PFSK-1 (cell line): ENCODE results near the gene FEN1.
A peak's percentile ranks its signal among the peaks of the same experiment; 100 is the strongest.

ENCODE experiments used
- FOXP2 ChIP-seq: optimal IDR thresholded peaks from 2 replicates; pipeline ENCODE3; 2011; ENCODE audit warnings: borderline replicate concordance, control low read depth, inconsistent platforms; ENCODE audit not compliant: insufficient read depth; ENCODE audit errors: extremely low read length, extremely low read depth
- POLR2AphosphoS5 ChIP-seq: IDR thresholded peaks from 2 replicates; pipeline ENCODE4 v1.6.1; 2012; ENCODE audit warnings: low read depth, mild to moderate bottlenecking, control low read depth, low read length, moderate library complexity
- REST ChIP-seq, 2 experiments: IDR thresholded peaks; 2 replicates each; pipeline versions ENCODE4 v1.6.1 to v1.8.0; 2011 to 2012; ENCODE audit warnings: low read depth in 2 of 2, low read length in 2 of 2, control low read depth in 1 of 2, inconsistent platforms in 1 of 2, mild to moderate bottlenecking in 1 of 2, moderate library complexity in 1 of 2; ENCODE audit not compliant: insufficient read depth in 1 of 2
- SIN3A ChIP-seq: IDR thresholded peaks from 2 replicates; pipeline ENCODE4 v1.6.1; 2012; ENCODE audit warnings: mild to moderate bottlenecking, low read length, moderate library complexity, borderline replicate concordance; ENCODE audit not compliant: insufficient read depth
- TAF1 ChIP-seq: IDR thresholded peaks from 2 replicates; pipeline ENCODE4 v1.6.1; 2012; ENCODE audit warnings: low read length, control low read depth, borderline replicate concordance; ENCODE audit not compliant: insufficient read depth

The FEN1 gene

GRCh38 chr11:61787928-61788491 is 4.7 kb upstream of the FEN1 start:
- TF ChIP-seq SIN3A (no peak), REST (IDR thresholded peaks at IDR 0.05; ENCODE audit: insufficient read depth in 1 of 2, low read depth in 2 of 2, low read length in 2 of 2) (no peak), TAF1 (no peak), POLR2AphosphoS5 (no peak), FOXP2 (no peak)

- TF ChIP-seq TAF1 (no peak; the same call in 1 of the 2 replicates), SIN3A (peak; percentile 88; the same call in 1 of the 2 replicates), POLR2AphosphoS5 (0 out of 2 replicates have a peak, but pooled peaks have one; percentile 42), FOXP2 (no peak), REST (IDR thresholded peaks at IDR 0.05; ENCODE audit: insufficient read depth in 1 of 2, low read depth in 2 of 2, low read length in 2 of 2) (no peak)
Measured at GRCh38 chr11:61791737-61792309, 888 bp upstream of the FEN1 start.

- no peak for TF ChIP-seq SIN3A
- TF ChIP-seq POLR2AphosphoS5 = no peak
- no peak for TF ChIP-seq FOXP2
Measured at GRCh38 chr11:61793083-61793828, 545 bp downstream of the FEN1 start.

- TF ChIP-seq REST (IDR thresholded peaks at IDR 0.05; ENCODE audit: insufficient read depth in 1 of 2, low read depth in 2 of 2, low read length in 2 of 2) (no peak), POLR2AphosphoS5 (no peak), TAF1 (no peak)
Measured at GRCh38 chr11:61793829-61794204, 1.1 kb downstream of the FEN1 start.

GRCh38 chr11:61794579-61794978 is 1.9 kb downstream of the FEN1 start:
- TF ChIP-seq SIN3A (no peak), REST (IDR thresholded peaks at IDR 0.05; ENCODE audit: insufficient read depth in 1 of 2, low read depth in 2 of 2, low read length in 2 of 2) (no peak), POLR2AphosphoS5 (no peak), TAF1 (no peak), FOXP2 (no peak)
